Activated CD4-positive, CD25-positive, alpha-beta regulatory T cell treated with anti-CD3 and anti-CD28 coated beads, Interleukin-2, amount 50 U/mL, for 16 hours (primary cell): ENCODE results near the gene CETN2.
"Not testable (repeated sequence)": the region's sequence is repeated elsewhere in the genome, so short reads cannot be mapped to it uniquely, and the experiment has no call there.

Source experiments
- DNase-seq: peaks from one replicate; pipeline ENCODE4 v3.0.0-alpha.2; 2020; ENCODE audit warnings: low read depth, low spot score

The CETN2 gene

GRCh38 chrX:152832520-152832919 lies 2.0 kb upstream of the CETN2 start:
- DNase-seq: no peak

GRCh38 chrX:152831391-152831790 lies 834 bp upstream of the CETN2 start:
- DNase-seq: no peak

GRCh38 chrX:152824841-152825374 lies 5.6 kb downstream of the CETN2 start:
- DNase-seq: no peak

GRCh38 chrX:152823657-152824056 lies 6.9 kb downstream of the CETN2 start:
- DNase-seq: no peak

GRCh38 chrX:152822383-152823086 lies 8.0 kb downstream of the CETN2 start:
- DNase-seq: no peak

- DNase-seq: no peak
Observed at GRCh38 chrX:152821145-152821765, 9.3 kb downstream of the CETN2 start.

GRCh38 chrX:152819732-152820131 lies 10.8 kb downstream of the CETN2 start:
- no peak for DNase-seq

GRCh38 chrX:152819266-152819665 lies 11.3 kb downstream of the CETN2 start:
- no peak for DNase-seq

GRCh38 chrX:152818356-152818755 lies 12.2 kb downstream of the CETN2 start:
- DNase-seq: no peak

GRCh38 chrX:152817078-152817764 lies 13.3 kb downstream of the CETN2 start:
- no peak for DNase-seq

- no peak for DNase-seq
Observed at GRCh38 chrX:152814048-152814447, 16.5 kb downstream of the CETN2 start.

- no peak for DNase-seq
Observed at GRCh38 chrX:152813206-152813605, 17.4 kb downstream of the CETN2 start.

- no peak for DNase-seq
Observed at GRCh38 chrX:152810403-152810802, 20.2 kb downstream of the CETN2 start.

GRCh38 chrX:152806035-152806434 lies 24.5 kb downstream of the CETN2 start:
- DNase-seq: no peak

- DNase-seq: no peak
Observed at GRCh38 chrX:152798945-152799344, 31.6 kb downstream of the CETN2 start.

GRCh38 chrX:152787062-152787461 lies 43.5 kb downstream of the CETN2 start:
- DNase-seq: not testable (repeated sequence)
